SK-N-SH treated with all-trans-retinoic acid at 6 μM for 48 hours (cell line): ENCODE data around the gene PRR33.

Experiments
- ATAC-seq: fragments of 200-7000 bp; cut with Tn5 transposase; 3 replicates; pipeline ENCODE4 v1.9.1; 2020; ENCODE audit warnings: mild to moderate bottlenecking, moderate library complexity
- ARNTL ChIP-seq: fragments of 450-650 bp; formaldehyde crosslinking; IDR thresholded peaks from 2 replicates; pipeline ENCODE4 v1.5.0; 2020; ENCODE audit warnings: low read depth, mild to moderate bottlenecking, moderate library complexity, borderline replicate concordance
- BACH2 ChIP-seq: fragments of 250-450 bp; sonication (Bioruptor Pico); IDR thresholded peaks from 2 replicates; pipeline ENCODE4 v1.9.0; 2021; ENCODE audit warnings: mild to moderate bottlenecking, borderline replicate concordance
- CREB5 ChIP-seq: fragments of 250-450 bp; sonication (Bioruptor Pico); IDR thresholded peaks from 2 replicates; pipeline ENCODE4 v1.5.1; 2020; ENCODE audit warnings: low read depth, mild to moderate bottlenecking, moderate library complexity
- CSDC2 ChIP-seq: fragments of 250-450 bp; sonication (Bioruptor Pico); IDR thresholded peaks from 2 replicates; pipeline ENCODE4 v1.5.0; 2020; ENCODE audit warnings: mild to moderate bottlenecking, moderate library complexity
- ESRRG ChIP-seq: fragments of 250-450 bp; sonication (Bioruptor Pico); IDR thresholded peaks from 2 replicates; pipeline ENCODE4 v1.6.1; 2021; ENCODE audit warnings: mild to moderate bottlenecking
- GLIS3 ChIP-seq: fragments of 250-450 bp; sonication (Bioruptor Pico); IDR thresholded peaks from 2 replicates; pipeline ENCODE4 v1.5.0; 2020; ENCODE audit warnings: mild to moderate bottlenecking, moderate library complexity
- ISL1 ChIP-seq: fragments of 250-450 bp; sonication (Bioruptor Pico); IDR thresholded peaks from 2 replicates; pipeline ENCODE4 v2.1.2; 2022; ENCODE audit warnings: mild to moderate bottlenecking, moderate library complexity
- PPARA ChIP-seq: fragments of 250-450 bp; sonication (Bioruptor Pico); IDR thresholded peaks from 2 replicates; pipeline ENCODE4 v1.5.0; 2020; ENCODE audit warnings: mild to moderate bottlenecking, borderline replicate concordance
- RARB ChIP-seq: fragments of 250-450 bp; sonication (Bioruptor Pico); IDR thresholded peaks from 2 replicates; pipeline ENCODE4 v1.8.0; 2021; ENCODE audit warnings: mild to moderate bottlenecking, moderate library complexity
- SNAI2 ChIP-seq: fragments of 250-450 bp; sonication (Bioruptor Pico); IDR thresholded peaks from 2 replicates; pipeline ENCODE4 v1.5.0; 2020; ENCODE audit warnings: mild to moderate bottlenecking, moderate library complexity
- TOX ChIP-seq: fragments of 250-450 bp; sonication (Bioruptor Pico); IDR thresholded peaks from 2 replicates; pipeline ENCODE4 v1.8.0; 2021; ENCODE audit warnings: mild to moderate bottlenecking, moderate library complexity, borderline replicate concordance
- ZFP30 ChIP-seq: fragments of 450-650 bp; formaldehyde crosslinking; IDR thresholded peaks from 2 replicates; pipeline ENCODE4 v1.5.0; 2022; ENCODE audit warnings: mild to moderate bottlenecking, moderate library complexity
- ZNF565 ChIP-seq: fragments of 450-650 bp; formaldehyde crosslinking; conservative IDR thresholded peaks from 2 replicates; pipeline ENCODE4 v1.5.0; 2020; ENCODE audit warnings: low read depth, mild to moderate bottlenecking, moderate library complexity
- ZNF70 ChIP-seq: fragments of 450-650 bp; formaldehyde crosslinking; IDR thresholded peaks from 2 replicates; pipeline ENCODE4 v1.5.0; 2020; ENCODE audit warnings: mild to moderate bottlenecking, moderate library complexity
- ZNF8 ChIP-seq: fragments of 450-650 bp; formaldehyde crosslinking; IDR thresholded peaks from 2 replicates; pipeline ENCODE4 v1.5.0; 2020; ENCODE audit warnings: mild to moderate bottlenecking, moderate library complexity
- TF ChIP-seq, protein P1 (sequence below): fragments of 250-450 bp; sonication (Bioruptor Pico); IDR thresholded peaks from 2 replicates; pipeline ENCODE4 v1.8.0; 2021; ENCODE audit warnings: low read depth, mild to moderate bottlenecking, moderate library complexity, borderline replicate concordance
- TF ChIP-seq, protein P2 (sequence below): fragments of 250-450 bp; sonication (Bioruptor Pico); IDR thresholded peaks from 2 replicates; pipeline ENCODE4 v1.8.0; 2020; ENCODE audit warnings: mild to moderate bottlenecking, moderate library complexity, borderline replicate concordance
- TF ChIP-seq, protein P3 (sequence below): fragments of 250-450 bp; sonication (Bioruptor Pico); IDR thresholded peaks from 2 replicates; pipeline ENCODE4 v1.5.0; 2020; ENCODE audit warnings: mild to moderate bottlenecking, moderate library complexity

Gene PRR33

DNA sequence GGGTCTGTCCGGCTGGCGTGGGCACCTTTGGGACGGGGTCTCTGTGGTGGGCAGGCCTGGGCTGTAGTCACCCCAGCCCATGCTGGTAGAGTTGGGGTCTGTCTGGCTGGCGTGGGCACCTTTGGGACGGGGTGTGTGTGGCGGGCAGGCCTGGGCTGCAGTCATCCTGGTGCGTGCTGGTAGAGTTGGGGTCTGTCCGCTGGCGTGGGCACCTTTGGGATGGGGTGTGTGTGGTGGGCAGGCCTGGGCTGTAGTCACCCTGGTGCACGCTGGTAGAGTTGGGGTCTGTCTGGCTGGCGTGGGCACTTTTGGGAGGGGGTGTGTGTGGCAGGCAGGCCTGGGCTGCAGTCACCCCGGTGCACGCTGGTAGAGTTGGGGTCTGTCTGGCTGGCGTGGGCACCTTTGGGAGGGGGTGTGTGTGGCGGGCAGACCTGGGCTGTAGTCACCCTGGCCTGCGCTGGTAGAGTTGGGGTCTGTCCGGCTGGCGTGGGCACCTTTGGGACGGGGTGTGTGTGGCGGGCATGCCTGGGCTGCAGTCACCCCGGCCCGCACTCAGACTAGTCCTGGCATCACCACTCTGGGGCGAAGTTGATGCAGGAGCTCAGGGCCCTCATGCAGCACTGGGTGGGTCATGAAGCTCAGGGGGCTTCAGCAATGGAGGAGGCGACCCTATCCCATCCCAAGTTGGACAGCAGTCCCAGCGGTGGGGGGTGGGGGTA lies 19.3 kb downstream of the PRR33 start:
- ATAC-seq = 0 out of 3 replicates have a peak, but pooled peaks have one; percentile 13
- TF ChIP-seq ZNF565 (CRISPR knock-in tag) = no peak
- TF ChIP-seq ISL1 (CRISPR knock-in tag) = no peak
- TF ChIP-seq RARB (CRISPR knock-in tag) = no peak
- TF ChIP-seq, protein P1, sequence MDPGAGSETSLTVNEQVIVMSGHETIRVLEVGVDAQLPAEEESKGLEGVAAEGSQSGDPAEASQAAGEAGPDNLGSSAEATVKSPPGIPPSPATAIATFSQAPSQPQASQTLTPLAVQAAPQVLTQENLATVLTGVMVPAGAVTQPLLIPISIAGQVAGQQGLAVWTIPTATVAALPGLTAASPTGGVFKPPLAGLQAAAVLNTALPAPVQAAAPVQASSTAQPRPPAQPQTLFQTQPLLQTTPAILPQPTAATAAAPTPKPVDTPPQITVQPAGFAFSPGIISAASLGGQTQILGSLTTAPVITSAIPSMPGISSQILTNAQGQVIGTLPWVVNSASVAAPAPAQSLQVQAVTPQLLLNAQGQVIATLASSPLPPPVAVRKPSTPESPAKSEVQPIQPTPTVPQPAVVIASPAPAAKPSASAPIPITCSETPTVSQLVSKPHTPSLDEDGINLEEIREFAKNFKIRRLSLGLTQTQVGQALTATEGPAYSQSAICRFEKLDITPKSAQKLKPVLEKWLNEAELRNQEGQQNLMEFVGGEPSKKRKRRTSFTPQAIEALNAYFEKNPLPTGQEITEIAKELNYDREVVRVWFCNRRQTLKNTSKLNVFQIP = no peak
- no peak for TF ChIP-seq CSDC2 (CRISPR knock-in tag)
- no peak for TF ChIP-seq ZNF70
- TF ChIP-seq, protein P2, sequence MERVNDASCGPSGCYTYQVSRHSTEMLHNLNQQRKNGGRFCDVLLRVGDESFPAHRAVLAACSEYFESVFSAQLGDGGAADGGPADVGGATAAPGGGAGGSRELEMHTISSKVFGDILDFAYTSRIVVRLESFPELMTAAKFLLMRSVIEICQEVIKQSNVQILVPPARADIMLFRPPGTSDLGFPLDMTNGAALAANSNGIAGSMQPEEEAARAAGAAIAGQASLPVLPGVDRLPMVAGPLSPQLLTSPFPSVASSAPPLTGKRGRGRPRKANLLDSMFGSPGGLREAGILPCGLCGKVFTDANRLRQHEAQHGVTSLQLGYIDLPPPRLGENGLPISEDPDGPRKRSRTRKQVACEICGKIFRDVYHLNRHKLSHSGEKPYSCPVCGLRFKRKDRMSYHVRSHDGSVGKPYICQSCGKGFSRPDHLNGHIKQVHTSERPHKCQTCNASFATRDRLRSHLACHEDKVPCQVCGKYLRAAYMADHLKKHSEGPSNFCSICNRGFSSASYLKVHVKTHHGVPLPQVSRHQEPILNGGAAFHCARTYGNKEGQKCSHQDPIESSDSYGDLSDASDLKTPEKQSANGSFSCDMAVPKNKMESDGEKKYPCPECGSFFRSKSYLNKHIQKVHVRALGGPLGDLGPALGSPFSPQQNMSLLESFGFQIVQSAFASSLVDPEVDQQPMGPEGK (CRISPR knock-in tag) = no peak
- TF ChIP-seq, protein P3, sequence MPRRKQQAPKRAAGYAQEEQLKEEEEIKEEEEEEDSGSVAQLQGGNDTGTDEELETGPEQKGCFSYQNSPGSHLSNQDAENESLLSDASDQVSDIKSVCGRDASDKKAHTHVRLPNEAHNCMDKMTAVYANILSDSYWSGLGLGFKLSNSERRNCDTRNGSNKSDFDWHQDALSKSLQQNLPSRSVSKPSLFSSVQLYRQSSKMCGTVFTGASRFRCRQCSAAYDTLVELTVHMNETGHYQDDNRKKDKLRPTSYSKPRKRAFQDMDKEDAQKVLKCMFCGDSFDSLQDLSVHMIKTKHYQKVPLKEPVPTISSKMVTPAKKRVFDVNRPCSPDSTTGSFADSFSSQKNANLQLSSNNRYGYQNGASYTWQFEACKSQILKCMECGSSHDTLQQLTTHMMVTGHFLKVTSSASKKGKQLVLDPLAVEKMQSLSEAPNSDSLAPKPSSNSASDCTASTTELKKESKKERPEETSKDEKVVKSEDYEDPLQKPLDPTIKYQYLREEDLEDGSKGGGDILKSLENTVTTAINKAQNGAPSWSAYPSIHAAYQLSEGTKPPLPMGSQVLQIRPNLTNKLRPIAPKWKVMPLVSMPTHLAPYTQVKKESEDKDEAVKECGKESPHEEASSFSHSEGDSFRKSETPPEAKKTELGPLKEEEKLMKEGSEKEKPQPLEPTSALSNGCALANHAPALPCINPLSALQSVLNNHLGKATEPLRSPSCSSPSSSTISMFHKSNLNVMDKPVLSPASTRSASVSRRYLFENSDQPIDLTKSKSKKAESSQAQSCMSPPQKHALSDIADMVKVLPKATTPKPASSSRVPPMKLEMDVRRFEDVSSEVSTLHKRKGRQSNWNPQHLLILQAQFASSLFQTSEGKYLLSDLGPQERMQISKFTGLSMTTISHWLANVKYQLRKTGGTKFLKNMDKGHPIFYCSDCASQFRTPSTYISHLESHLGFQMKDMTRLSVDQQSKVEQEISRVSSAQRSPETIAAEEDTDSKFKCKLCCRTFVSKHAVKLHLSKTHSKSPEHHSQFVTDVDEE (CRISPR knock-in tag) = no peak
- no peak for TF ChIP-seq ZFP30 (CRISPR knock-in tag)
- no peak for TF ChIP-seq ESRRG (CRISPR knock-in tag)
- no peak for TF ChIP-seq GLIS3 (CRISPR knock-in tag)
- TF ChIP-seq ZNF8 (CRISPR knock-in tag) = no peak
- no peak for TF ChIP-seq BACH2 (CRISPR knock-in tag)
- no peak for TF ChIP-seq CREB5
- no peak for TF ChIP-seq PPARA (CRISPR knock-in tag)
- no peak for TF ChIP-seq ARNTL (CRISPR knock-in tag)
- TF ChIP-seq SNAI2 (CRISPR knock-in tag) = no peak
- no peak for TF ChIP-seq TOX (CRISPR knock-in tag)

DNA sequence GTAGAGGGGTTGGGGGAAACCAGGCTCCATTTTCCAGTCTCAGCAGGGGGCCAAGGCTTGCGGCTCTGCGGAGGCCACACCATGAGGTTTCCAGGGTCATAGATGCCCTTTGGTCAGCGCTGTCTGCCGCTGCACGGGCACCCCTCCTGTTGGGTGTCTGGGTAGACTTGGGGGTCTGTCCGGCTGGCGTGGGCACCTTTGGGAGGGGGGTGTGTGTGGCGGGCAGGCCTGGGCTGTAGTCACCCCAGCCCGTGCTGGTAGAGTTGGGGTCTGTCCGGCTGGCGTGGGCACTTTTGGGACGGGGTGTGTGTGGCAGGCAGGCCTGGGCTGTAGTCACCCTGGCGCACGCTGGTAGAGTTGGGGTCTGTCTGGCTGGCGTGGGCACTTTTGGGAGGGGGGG lies 20.2 kb downstream of the PRR33 start:
- TF ChIP-seq RARB (CRISPR knock-in tag) (no peak), BACH2 (CRISPR knock-in tag) (no peak), TOX (CRISPR knock-in tag) (no peak), GLIS3 (CRISPR knock-in tag) (no peak), ESRRG (CRISPR knock-in tag) (no peak), ZNF565 (CRISPR knock-in tag) (no peak)
- no peak for ATAC-seq

DNA sequence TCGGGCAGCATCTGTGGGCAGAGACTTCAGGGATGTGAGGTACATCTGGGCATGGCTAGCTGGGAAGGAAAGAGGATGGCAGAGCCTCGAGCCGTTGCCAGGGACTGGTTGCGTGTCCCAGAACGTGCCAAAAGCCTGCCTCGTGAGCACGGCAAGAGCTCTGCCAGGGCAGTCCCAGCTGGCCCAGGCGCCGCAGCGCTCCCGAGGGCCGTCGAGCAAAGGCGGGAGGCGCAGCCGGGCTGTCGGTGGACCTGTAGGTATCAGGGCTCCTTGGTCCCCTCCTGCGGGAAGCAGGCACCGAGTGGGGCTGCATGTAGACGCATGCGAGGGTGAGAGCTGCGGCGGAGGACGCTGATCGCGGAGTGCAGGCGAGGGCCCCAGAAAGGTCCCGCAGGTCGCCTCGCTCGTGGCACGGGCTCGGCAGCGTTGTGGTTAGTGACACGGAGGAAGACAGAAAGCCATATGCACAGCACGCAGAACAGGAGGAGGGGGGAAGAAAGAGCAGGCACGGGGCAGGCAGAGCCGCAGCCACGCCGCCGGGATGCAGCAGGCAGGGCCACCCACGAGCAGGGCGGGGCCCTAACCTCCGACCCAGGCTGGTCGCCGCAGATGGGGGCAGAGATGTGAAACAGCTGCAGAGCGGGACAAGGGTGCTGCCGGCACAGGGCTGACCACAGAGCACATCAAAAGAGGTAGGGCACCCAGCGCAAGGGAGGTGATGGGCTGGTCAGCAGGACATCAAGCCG lies 20.8 kb downstream of the PRR33 start:
- TF ChIP-seq ZNF70 (peak; percentile 98), ZNF8 (CRISPR knock-in tag) (no peak)
- no peak for ATAC-seq

DNA sequence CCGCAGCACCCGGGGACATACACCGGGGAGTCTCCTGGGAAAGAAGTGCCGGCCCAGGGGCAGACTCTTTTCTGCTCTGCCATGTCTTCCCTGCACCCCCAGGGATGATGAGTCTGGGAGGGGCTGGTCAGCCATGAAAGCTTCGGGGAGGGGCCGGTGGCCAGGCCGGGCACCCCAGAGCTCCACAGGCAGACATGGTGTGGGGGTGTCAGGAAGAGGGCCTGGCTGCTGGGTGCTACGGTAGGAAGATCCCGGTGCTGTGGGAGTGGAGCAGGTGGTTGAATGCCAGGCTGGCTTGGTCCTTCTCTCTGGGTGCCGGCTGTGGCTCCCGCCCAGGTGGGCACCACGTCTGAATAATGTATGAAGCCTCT lies 21.4 kb downstream of the PRR33 start:
- ATAC-seq = no peak
- TF ChIP-seq BACH2 (CRISPR knock-in tag) (no peak), ZNF8 (CRISPR knock-in tag) (no peak), SNAI2 (CRISPR knock-in tag) (no peak)
